Globus pallidus (tissue), 1 donor: ENCODE results near the gene RAB3GAP2.
A peak's percentile ranks its signal among the peaks of the same experiment; 100 is the strongest.
"Not testable (repeated sequence)": the region's sequence is repeated elsewhere in the genome, so short reads cannot be mapped to it uniquely, and the experiment has no call there.

ENCODE experiments used
- DNase-seq: peaks from one replicate; pipeline ENCODE4 v3.0.0-alpha.2; 2015; ENCODE audit warnings: low spot score

The RAB3GAP2 gene

GRCh38 chr1:220290140-220290761 lies 18.0 kb upstream of the RAB3GAP2 start:
- DNase-seq: no peak

DNA sequence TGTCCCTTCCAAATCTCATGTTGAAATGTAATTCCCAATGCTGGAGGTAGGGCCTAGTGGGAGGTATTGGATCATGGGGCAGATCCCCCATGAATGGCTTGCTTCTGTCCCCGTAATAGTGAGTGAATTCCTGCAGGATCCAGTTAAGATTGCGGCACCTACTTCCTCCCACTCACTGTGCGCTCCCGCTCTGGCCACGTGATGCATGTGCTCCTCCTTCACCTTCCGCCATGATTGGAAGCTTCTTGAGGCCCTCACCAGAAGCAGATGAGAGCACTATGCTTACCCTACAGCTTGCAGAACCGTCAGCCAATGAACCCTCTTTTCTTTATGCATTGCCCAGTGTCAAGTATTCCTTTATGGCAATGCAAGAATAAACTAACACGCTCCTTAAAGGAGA lies 14.9 kb upstream of the RAB3GAP2 start:
- no peak for DNase-seq

GRCh38 chr1:220283625-220284024 lies 11.4 kb upstream of the RAB3GAP2 start:
- no peak for DNase-seq

GRCh38 chr1:220281159-220281574 lies 8.9 kb upstream of the RAB3GAP2 start:
- no peak for DNase-seq

- DNase-seq: no peak
Observed at GRCh38 chr1:220280249-220280648, 8.0 kb upstream of the RAB3GAP2 start.

DNA sequence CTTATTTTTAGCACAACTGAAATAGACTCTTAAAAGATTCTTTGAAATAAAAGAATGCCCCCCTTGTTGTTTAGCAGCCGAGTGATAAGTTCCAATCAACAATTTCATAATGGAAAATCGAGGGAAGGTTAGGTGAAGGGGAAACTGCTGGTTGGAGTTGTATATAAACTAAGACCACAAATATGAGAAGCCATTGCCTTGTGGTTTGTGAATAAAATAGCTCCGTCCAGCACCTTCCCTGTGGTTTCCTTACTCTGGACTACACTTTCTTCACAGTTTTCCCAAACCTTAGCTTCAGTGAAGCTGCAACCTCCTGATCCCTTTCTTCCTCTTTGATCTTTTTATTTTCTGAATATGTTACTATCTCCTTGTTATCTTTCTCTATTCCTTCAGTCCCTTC lies 6.7 kb upstream of the RAB3GAP2 start:
- no peak for DNase-seq

DNA sequence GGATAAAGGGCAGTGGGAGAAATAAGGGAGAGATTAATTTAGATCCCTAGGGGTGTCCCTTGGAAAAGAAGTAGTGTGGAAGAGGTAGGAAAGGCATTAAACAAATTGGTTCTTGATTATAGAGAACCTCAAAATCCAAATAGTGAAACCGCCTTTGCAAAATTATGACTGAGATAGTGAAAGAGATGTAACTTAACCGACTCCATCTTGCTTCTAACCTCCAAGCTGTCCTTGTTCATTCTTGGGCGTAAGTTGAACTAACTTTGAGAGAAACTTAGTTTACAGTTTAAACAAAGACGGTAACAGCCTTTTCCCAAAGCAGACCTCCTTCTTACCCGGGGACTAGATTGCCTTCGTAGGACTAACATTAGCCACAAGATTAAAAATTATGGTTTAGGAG lies 3.2 kb upstream of the RAB3GAP2 start:
- no peak for DNase-seq

GRCh38 chr1:220274251-220274855 lies 2.1 kb upstream of the RAB3GAP2 start:
- peak; percentile 3 for DNase-seq

- no peak for DNase-seq
Observed at GRCh38 chr1:220272841-220273090, 513 bp upstream of the RAB3GAP2 start.

- peak; percentile 12 for DNase-seq
Observed at GRCh38 chr1:220271706-220272046, 577 bp downstream of the RAB3GAP2 start.

- DNase-seq: no peak
Observed at GRCh38 chr1:220269036-220269435, 3.2 kb downstream of the RAB3GAP2 start.

DNA sequence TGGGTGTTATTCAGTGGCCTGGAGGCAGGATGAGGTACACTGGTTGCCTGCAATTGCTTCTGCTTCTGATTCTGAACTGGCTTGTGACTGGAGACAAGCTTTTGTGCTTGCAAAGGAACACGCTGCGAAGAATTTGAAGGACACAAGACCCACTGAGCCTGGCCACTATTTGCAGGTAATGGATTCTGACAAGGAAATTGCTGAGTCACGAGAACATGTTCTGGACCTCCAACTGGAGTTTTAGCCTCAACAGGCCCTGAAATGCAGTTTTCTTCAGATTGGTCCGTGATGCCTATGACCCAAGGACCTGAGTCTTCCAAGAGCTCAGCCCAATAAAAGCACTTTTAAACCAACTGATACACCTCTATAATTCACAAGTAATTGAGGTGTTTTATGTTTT lies 4.6 kb downstream of the RAB3GAP2 start:
- no peak for DNase-seq

GRCh38 chr1:220260228-220260627 lies 12.0 kb downstream of the RAB3GAP2 start:
- not testable (repeated sequence) for DNase-seq

GRCh38 chr1:220259756-220260155 lies 12.5 kb downstream of the RAB3GAP2 start:
- not testable (repeated sequence) for DNase-seq

GRCh38 chr1:220256194-220256593 lies 16.1 kb downstream of the RAB3GAP2 start:
- DNase-seq: not testable (repeated sequence)

DNA sequence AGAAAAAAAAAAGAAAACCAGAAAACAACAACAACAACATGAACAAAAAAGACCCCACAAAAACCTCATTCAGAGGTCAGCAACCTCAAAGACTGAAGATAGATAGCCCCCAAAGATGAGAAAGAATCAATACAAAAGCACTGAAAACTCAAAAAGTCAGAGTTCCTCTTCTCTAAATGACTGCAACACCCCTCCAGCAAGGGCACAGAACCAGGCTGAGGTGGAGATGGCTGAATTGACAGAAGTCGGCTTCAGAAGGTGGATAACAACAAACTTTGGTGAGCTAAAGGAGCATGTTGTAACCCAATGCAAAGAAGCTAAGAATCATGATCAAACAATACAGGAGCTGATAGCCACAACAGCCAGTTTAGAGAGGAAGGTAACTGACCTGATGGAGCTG lies 17.0 kb downstream of the RAB3GAP2 start:
- DNase-seq: no peak

GRCh38 chr1:220253290-220253689 lies 19.0 kb downstream of the RAB3GAP2 start:
- not testable (repeated sequence) for DNase-seq

GRCh38 chr1:220251272-220251671 lies 21.0 kb downstream of the RAB3GAP2 start:
- DNase-seq: no peak

GRCh38 chr1:220250681-220251080 lies 21.6 kb downstream of the RAB3GAP2 start:
- DNase-seq: no peak

- no peak for DNase-seq
Observed at GRCh38 chr1:220249522-220249921, 22.7 kb downstream of the RAB3GAP2 start.

GRCh38 chr1:220248715-220249265 lies 23.5 kb downstream of the RAB3GAP2 start:
- DNase-seq: not testable (repeated sequence)

- DNase-seq: not testable (repeated sequence)
Observed at GRCh38 chr1:220245900-220246299, 26.4 kb downstream of the RAB3GAP2 start.

DNA sequence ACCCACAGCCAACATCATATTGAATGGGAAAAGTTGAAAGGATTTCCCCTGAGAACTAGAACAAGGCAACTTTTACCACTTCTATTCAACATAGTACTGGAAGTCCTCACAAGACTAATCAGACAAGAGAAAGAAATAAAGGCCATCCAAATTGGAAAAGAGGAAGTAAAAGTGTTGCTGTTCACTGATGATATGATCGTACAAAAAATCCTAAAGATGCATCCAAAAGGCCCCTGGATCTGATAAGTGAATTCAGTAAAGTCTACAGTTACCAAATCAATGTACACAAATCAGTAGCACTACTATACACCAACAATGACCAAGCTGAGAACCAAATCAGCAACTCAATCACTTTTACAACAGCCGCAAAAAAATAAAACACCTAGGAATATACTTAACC lies 28.3 kb downstream of the RAB3GAP2 start:
- no peak for DNase-seq

DNA sequence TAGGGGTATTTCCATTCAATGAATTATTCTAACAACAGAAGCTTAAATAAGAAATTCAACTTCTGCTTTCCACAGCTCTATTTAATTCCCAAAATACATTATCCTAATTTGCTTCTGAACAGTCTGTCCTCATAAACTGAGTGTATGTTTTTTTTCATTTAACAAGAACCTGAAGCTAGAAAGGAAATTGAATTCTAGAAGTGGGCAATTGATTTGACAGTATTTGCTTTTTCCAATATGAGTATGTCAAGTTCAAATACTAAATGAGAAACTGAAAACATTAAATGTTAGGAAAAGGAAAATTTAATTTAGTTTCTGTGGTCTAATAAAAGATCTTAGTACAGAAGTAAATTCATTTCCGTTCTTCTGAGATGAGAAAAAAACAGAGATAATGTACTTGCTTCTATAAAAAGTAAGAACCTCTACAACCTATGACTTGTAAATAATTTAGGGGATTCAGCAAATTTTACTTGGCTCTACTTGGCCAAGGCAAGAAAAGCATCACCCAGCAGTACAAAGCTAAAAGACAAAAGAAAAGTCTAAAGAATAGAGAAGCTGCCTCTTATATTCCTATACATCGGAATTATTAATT lies 31.1 kb downstream of the RAB3GAP2 start:
- DNase-seq: no peak
